PC-9 (cell line): Measurements from ENCODE around the gene MAST4. TPM values are rescaled to one million over a fixed set of nuclear protein-coding genes. Genes with fewer than 3 reads are reported as not detected.
"Not testable (repeated sequence)": the region's sequence is repeated elsewhere in the genome, so short reads cannot be mapped to it uniquely, and the experiment has no call there.

Experiments used
- BruUV-seq: library from RNA; stranded (reverse); fragments of 400-500 nt; replicated peaks from 2 replicates; lab custom pipeline; 2021; lab: Mats Ljungman, UMichigan
- CTCF ChIA-PET: fragments of 300-600 bp; sonication (Branson Sonifier 250); formaldehyde crosslinking; loops from one replicate; lab custom pipeline; 2022; ENCODE audit warnings: antibody characterized with exemption; lab: Charles Lee
- POLR2A ChIA-PET: fragments of 300-600 bp; sonication (Branson Sonifier 250); formaldehyde crosslinking; loops from one replicate; lab custom pipeline; 2022; ENCODE audit warnings: antibody characterized with exemption; ENCODE audit not compliant: unreplicated experiment; lab: Charles Lee
- DNase-seq, 2 experiments: peaks; one replicate each; pipeline versions ENCODE4 v3.0.0 to v3.0.0-alpha.2; 2015 to 2022; ENCODE audit warnings: mixed read lengths in 1 of 2
- H2AFZ ChIP-seq: fragments of 200-600 bp; sonication (generic); 2 replicates; pipeline ENCODE4 v1.8.1; 2017; ENCODE audit warnings: antibody characterized with exemption
- H3F3A ChIP-seq: fragments of 200-600 bp; sonication (generic); 2 replicates; pipeline ENCODE4 v1.8.1; 2017; ENCODE audit warnings: antibody characterized with exemption, mild to moderate bottlenecking, low read depth; ENCODE audit not compliant: insufficient read depth
- H3K27ac ChIP-seq: fragments of 200-600 bp; sonication (generic); 2 replicates; pipeline ENCODE4 v1.6.1; 2016; ENCODE audit warnings: mixed run types
- H3K27me3 ChIP-seq: fragments of 200-600 bp; sonication (generic); 2 replicates; pipeline ENCODE4 v1.6.1; 2016; ENCODE audit warnings: low read depth, mixed run types; ENCODE audit not compliant: insufficient read depth
- H3K36me3 ChIP-seq: fragments of 200-600 bp; sonication (generic); 2 replicates; pipeline ENCODE4 v1.6.1; 2016; ENCODE audit warnings: low read depth, mixed run types
- H3K4me1 ChIP-seq: fragments of 200-600 bp; sonication (generic); replicated peaks from 2 replicates; pipeline ENCODE4 v1.6.1; 2016; ENCODE audit warnings: mixed run types; ENCODE audit not compliant: insufficient read depth
- H3K4me2 ChIP-seq: fragments of 200-600 bp; sonication (generic); 2 replicates; pipeline ENCODE4 v1.6.1; 2017; ENCODE audit warnings: mixed run types
- H3K4me3 ChIP-seq: fragments of 200-600 bp; sonication (generic); 2 replicates; pipeline ENCODE4 v1.6.1; 2016; ENCODE audit warnings: mixed run types
- H3K79me2 ChIP-seq: fragments of 200-600 bp; sonication (generic); 2 replicates; pipeline ENCODE4 v1.6.1; 2017; ENCODE audit warnings: low read depth, mixed run types
- H3K9me2 ChIP-seq: fragments of 200-600 bp; sonication (generic); 2 replicates; pipeline ENCODE4 v1.8.1; 2017; ENCODE audit warnings: mild to moderate bottlenecking; ENCODE audit not compliant: insufficient read depth
- H3K9me3 ChIP-seq: fragments of 200-600 bp; sonication (generic); 2 replicates; pipeline ENCODE4 v1.8.1; 2016; ENCODE audit warnings: low read depth; ENCODE audit not compliant: insufficient read depth
- H4K20me1 ChIP-seq: fragments of 200-600 bp; sonication (generic); 2 replicates; pipeline ENCODE4 v1.8.1; 2017; ENCODE audit not compliant: insufficient read depth
- EZH2 ChIP-seq: fragments of 200-600 bp; sonication (generic); IDR thresholded peaks from 2 replicates; pipeline ENCODE4 v1.8.0; 2017; ENCODE audit warnings: antibody characterized with exemption, low read depth
- intact Hi-C: fragments of 100-400 bp; cut with micrococcal nuclease; formaldehyde crosslinking; loops from one replicate; pipeline ENCODE4 v1.10.0; 2022; ENCODE audit not compliant: unreplicated experiment
- total RNA-seq: library from RNA; stranded (reverse); gene quantifications from 2 replicates; pipeline ENCODE4 v1.2.3, GENCODE V29; 2021
- TF ChIP-seq, protein P1 (sequence below): fragments of 200-600 bp; sonication (generic); conservative IDR thresholded peaks from 2 replicates; pipeline ENCODE4 v1.6.1; 2017; ENCODE audit warnings: mixed run types, antibody characterized with exemption, mild to moderate bottlenecking, moderate library complexity

The MAST4 gene
- total RNA-seq, 1 experiment from 2014 or later, result 19.3 TPM

DNA sequence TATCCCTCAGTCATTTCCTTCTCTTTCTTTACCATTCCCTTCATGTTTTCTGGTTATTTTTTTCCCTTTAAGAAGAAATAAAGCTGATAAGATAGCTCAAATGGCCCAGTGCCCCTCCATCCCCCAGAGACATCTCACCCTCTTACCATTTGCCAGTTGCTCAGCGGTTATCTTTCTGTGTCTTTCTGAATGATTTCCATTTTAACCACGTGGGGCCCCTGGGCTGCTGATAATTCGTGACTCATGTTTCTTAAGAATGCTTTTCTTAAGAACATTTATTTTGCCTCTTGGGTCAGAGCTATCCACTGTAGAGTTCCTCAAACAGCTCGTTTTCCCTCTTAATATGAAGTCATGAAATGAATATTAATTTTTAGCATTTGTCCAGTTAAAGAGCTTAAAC is 147.8 kb downstream of the MAST4 start:
- no peak overlapping the region for H3K4me3 ChIP-seq
- DNase-seq, result no peak
- no peaks in the 10 kb centered on the region for H4K20me1 ChIP-seq
- ChIA-PET CTCF (no interaction called here), POLR2A (no interaction called here)
- H3K36me3 ChIP-seq, result no peaks in the 10 kb centered on the region
- H3K27ac ChIP-seq, result no peak overlapping the region
- intact Hi-C loops, result no loop called here
- H3K9me3 ChIP-seq, result no peaks in the 10 kb centered on the region
- no peaks in the 10 kb centered on the region for H3F3A ChIP-seq
- BruUV-seq, result no TSS peak
- no peaks in the 10 kb centered on the region for H3K9me2 ChIP-seq
- H3K4me1 ChIP-seq, result no peaks in the 10 kb centered on the region
- TF ChIP-seq, protein P1, sequence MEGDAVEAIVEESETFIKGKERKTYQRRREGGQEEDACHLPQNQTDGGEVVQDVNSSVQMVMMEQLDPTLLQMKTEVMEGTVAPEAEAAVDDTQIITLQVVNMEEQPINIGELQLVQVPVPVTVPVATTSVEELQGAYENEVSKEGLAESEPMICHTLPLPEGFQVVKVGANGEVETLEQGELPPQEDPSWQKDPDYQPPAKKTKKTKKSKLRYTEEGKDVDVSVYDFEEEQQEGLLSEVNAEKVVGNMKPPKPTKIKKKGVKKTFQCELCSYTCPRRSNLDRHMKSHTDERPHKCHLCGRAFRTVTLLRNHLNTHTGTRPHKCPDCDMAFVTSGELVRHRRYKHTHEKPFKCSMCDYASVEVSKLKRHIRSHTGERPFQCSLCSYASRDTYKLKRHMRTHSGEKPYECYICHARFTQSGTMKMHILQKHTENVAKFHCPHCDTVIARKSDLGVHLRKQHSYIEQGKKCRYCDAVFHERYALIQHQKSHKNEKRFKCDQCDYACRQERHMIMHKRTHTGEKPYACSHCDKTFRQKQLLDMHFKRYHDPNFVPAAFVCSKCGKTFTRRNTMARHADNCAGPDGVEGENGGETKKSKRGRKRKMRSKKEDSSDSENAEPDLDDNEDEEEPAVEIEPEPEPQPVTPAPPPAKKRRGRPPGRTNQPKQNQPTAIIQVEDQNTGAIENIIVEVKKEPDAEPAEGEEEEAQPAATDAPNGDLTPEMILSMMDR, result no peak
- TF ChIP-seq EZH2, result no peak
- H3K4me2 ChIP-seq, result no peak overlapping the region
- peaks cover 18% of the 10 kb centered on the region; the same call in 1 of the 2 replicates for H3K27me3 ChIP-seq
- H2AFZ ChIP-seq, result no peak overlapping the region
- no peaks in the 10 kb centered on the region for H3K79me2 ChIP-seq

DNA sequence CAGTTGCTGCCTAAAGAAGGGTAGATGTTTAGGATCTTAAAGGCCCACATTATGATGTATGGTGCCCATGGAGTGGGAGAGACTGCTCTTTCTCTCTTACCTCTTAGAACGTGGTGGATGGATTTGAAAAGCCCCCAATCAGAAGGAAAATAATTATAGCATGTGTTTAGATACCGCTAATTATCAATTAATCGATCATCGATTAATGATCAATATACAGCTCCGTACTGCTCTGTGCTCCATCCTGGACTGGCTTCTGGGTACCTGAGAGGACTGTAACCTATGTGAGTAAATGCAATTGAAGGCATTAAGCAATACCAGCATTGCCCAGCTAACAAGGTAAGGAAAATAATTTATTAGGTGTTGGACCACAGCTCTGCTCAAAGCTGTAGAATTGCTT is 149.1 kb downstream of the MAST4 start:
- Histone ChIP-seq H3K4me2 (no peak overlapping the region), H3F3A (no peaks in the 10 kb centered on the region), H3K27me3 (peaks cover 18% of the 10 kb centered on the region; the same call in 1 of the 2 replicates), H3K9me3 (no peaks in the 10 kb centered on the region), H3K36me3 (no peaks in the 10 kb centered on the region), H3K4me3 (no peak overlapping the region), H3K9me2 (no peaks in the 10 kb centered on the region), H4K20me1 (no peaks in the 10 kb centered on the region), H2AFZ (no peak overlapping the region), H3K79me2 (no peaks in the 10 kb centered on the region), H3K27ac (no peak overlapping the region), H3K4me1 (no peaks in the 10 kb centered on the region)
- BruUV-seq, result no TSS peak
- TF ChIP-seq, protein P1, result no peak
- no peak for TF ChIP-seq EZH2
- intact Hi-C loops, result no loop called here
- ChIA-PET CTCF (no interaction called here), POLR2A (no interaction called here)
- DNase-seq, result no peak

DNA sequence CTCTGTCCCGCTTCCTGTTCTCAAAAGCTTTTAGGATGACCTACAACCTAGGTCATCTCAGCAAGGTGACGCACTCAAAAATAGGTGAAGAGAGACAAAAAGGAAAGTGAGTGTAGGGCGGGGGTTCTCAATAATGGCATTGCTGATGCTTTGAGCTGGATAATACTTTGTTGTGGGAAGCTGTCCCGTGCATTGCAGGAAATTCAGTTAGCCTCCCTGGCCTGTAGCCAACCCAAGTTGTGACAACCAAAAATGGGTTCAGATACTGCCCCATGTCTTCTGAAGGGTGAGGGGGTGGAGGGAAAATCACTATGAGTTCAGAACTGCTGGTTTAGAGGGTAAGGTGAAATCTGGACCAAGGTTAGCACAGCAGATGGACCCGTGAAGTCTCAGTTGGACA is 151.4 kb downstream of the MAST4 start:
- Histone ChIP-seq H3K9me2 (no peaks in the 10 kb centered on the region), H3K4me2 (no peak overlapping the region), H3K79me2 (no peaks in the 10 kb centered on the region), H2AFZ (no peak overlapping the region), H4K20me1 (no peaks in the 10 kb centered on the region), H3K4me3 (no peak overlapping the region), H3K9me3 (no peaks in the 10 kb centered on the region), H3K27me3 (peaks cover 12% of the 10 kb centered on the region; the same call in 1 of the 2 replicates), H3K36me3 (no peaks in the 10 kb centered on the region), H3F3A (no peaks in the 10 kb centered on the region), H3K27ac (no peak overlapping the region), H3K4me1 (no peaks in the 10 kb centered on the region)
- intact Hi-C loops, result no loop called here
- no TSS peak for BruUV-seq
- ChIA-PET CTCF (interaction anchor here (0.7 kb wide), 1 partner anchor 442 kb away, joined by 9 read pairs; no protein-coding TSS in a partner anchor), POLR2A (no interaction called here)
- DNase-seq, result no peak
- no peak for TF ChIP-seq EZH2
- TF ChIP-seq, protein P1, result no peak

DNA sequence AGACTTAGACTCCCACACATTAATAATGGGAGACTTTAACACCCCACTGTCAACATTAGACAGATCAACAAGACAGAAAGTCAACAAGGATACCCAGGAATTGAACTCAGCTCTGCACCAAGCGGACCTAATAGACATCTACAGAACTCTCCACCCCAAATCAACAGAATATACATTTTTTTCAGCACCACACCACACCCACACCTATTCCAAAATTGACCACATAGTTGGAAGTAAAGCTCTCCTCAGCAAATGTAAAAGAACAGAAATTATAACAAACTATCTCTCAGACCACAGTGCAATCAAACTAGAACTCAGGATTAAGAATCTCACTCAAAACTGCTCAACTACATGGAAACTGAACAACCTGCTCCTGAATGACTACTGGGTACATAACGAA is 156.5 kb downstream of the MAST4 start:
- H3K4me3 ChIP-seq, POLR2A ChIA-PET, H3K27ac ChIP-seq, H3K4me1 ChIP-seq, H3K79me2 ChIP-seq, DNase-seq, H3K9me2 ChIP-seq, H3K4me2 ChIP-seq, CTCF ChIA-PET, intact Hi-C loops, H3K9me3 ChIP-seq, H3F3A ChIP-seq, H3K36me3 ChIP-seq, H2AFZ ChIP-seq, BruUV-seq, H3K27me3 ChIP-seq, H4K20me1 ChIP-seq: not testable (repeated sequence)
